SK-N-MC (cell line): ENCODE results near the gene LFNG.

Experiments
- DNase-seq: peaks from one replicate; pipeline ENCODE4 v3.0.0-alpha.2; 2011; ENCODE audit warnings: low read depth, low spot score
- H3K27ac ChIP-seq: fragments of 200-600 bp; sonication (generic); 2 replicates; pipeline ENCODE4 v1.5.1; 2016; ENCODE audit warnings: mixed run types
- H3K36me3 ChIP-seq: fragments of 200-600 bp; sonication (generic); 2 replicates; pipeline ENCODE4 v1.6.1; 2017; ENCODE audit warnings: antibody characterized with exemption, low read length, mixed read lengths; ENCODE audit not compliant: insufficient read depth
- H3K4me3 ChIP-seq: fragments of 200-600 bp; sonication (generic); 2 replicates; pipeline ENCODE4 v1.5.1; 2016
- H3K9ac ChIP-seq: fragments of 200-600 bp; sonication (generic); 2 replicates; pipeline ENCODE4 v1.8.0; 2017; ENCODE audit warnings: mixed run types, mixed read lengths; ENCODE audit not compliant: insufficient read length
- H3K9me3 ChIP-seq: fragments of 200-600 bp; sonication (generic); 2 replicates; pipeline ENCODE4 v1.6.1; 2017; ENCODE audit warnings: low read depth, mild to moderate bottlenecking, antibody characterized with exemption, low read length, moderate library complexity, mixed read lengths
- EZH2 ChIP-seq: fragments of 200-600 bp; sonication (generic); IDR thresholded peaks from one replicate; pipeline ENCODE4 v1.6.1; 2017; ENCODE audit warnings: antibody characterized with exemption
- FOXP2 ChIP-seq: optimal IDR thresholded peaks from 2 replicates; pipeline ENCODE3; 2011; ENCODE audit warnings: mild to moderate bottlenecking, moderate library complexity; ENCODE audit not compliant: insufficient read depth; ENCODE audit errors: extremely low read length, control extremely low read depth
- POLR2AphosphoS5 ChIP-seq: IDR thresholded peaks from 2 replicates; pipeline ENCODE4 v1.6.1; 2012; ENCODE audit warnings: mild to moderate bottlenecking, low read depth, low read length, borderline replicate concordance

The LFNG gene

DNA sequence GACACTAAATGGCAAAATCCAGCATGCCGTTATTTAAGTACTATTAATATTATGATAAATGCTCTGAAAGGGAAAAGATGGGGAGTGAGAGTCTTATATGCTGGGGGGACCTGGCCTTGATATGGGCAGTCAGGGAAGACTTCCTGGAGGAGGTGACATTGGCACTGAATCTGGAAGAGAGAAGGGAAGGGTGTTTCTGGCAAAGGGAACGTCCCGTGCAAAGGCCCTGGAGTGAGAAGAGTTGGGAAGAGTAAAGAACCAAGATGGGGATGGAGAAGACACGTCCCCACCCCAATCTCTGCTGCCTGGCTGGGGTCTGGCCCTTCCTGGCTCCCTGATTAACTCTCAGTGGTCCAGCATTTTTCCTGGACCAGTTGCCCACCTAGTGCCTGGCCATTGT is 38.4 kb upstream of the LFNG start:
- Histone ChIP-seq H3K36me3 (no peaks in the 10 kb centered on the region), H3K9me3 (no peaks in the 10 kb centered on the region), H3K4me3 (no peak overlapping the region), H3K9ac (no peak overlapping the region), H3K27ac (no peak overlapping the region)
- TF ChIP-seq EZH2 (no peak), POLR2AphosphoS5 (no peak), FOXP2 (no peak)
- no peak for DNase-seq

DNA sequence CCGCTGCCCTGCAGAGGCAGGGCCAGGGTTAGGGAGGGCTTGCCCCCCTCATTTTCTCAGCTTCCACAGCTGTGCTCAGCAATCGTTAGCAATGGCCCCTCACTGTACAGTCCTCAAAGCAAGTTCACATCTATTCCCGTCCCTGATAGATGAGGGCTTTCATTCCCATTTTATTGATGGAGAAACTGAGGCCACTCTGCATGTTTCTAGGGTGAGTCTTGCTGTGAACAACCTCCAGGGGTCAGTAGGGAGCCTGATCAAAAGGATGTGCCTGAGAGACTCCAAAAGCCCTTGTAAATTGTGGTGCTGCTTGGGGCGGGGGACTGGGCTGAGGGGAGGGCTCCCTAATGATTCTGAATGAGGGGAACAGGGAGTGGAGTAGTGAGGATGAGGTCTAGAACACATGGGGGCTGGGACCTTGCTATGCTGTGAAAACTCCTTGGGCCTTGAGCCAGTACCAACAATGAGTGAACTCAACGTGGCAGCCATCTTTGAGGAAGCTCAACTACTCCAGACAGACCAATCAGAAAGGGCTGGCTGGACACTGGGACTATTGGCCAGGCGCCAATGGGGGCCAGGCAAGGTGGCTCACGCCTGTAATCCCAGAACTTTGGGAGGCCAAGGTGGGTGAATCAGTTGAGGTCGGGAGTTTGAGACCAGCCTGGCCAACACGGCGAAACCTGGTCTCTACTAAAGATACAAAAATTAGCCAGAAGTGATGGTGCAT is 36.7 kb upstream of the LFNG start:
- Histone ChIP-seq H3K9me3 (no peaks in the 10 kb centered on the region), H3K4me3 (no peak overlapping the region), H3K9ac (no peak overlapping the region), H3K27ac (no peak overlapping the region), H3K36me3 (no peaks in the 10 kb centered on the region)
- no peak for TF ChIP-seq EZH2
- no peak for TF ChIP-seq POLR2AphosphoS5
- no peak for TF ChIP-seq FOXP2
- DNase-seq: no peak

DNA sequence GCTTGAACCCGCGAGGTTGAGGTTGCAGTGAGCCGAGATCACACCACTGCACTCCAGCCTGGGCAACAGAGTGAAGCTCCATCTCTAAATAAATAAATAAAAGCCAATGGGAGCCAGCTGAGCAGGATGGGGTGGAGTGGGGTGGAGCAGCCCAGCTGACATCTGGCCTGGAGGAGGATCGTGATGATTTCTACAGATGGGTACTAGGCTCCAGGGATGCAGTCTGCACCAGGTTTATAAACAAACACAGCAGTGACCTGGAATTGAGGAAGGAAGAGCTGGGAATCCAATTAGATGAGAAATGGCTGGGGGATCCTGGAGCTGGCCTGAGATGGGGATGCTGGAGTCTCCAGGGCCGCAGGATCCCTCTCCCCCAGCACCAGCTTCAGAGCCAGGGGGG is 36.1 kb upstream of the LFNG start:
- H3K4me3 ChIP-seq: no peak overlapping the region
- no peak for DNase-seq
- H3K27ac ChIP-seq: no peak overlapping the region
- H3K9ac ChIP-seq: no peak overlapping the region
- no peaks in the 10 kb centered on the region for H3K36me3 ChIP-seq
- no peak for TF ChIP-seq POLR2AphosphoS5
- no peaks in the 10 kb centered on the region for H3K9me3 ChIP-seq

DNA sequence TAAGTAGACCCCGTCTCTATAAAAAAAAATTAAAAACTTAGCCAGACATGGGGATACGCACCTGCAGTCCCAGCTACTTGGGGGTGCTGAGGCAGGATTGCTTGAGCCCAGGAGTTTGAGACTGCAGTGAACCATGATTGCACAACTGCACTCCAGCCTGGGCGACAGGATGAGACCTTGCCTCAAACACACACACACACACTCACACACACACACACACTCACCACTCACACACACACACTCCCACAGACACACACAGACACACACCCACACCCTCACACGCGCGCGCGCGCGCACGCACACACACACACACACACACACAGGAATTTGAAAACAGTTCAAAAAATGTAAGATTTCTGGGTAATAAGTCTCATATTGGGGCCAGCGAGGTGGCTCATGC is 34.7 kb upstream of the LFNG start:
- H3K27ac ChIP-seq: no peak overlapping the region
- DNase-seq: no peak
- no peak for TF ChIP-seq FOXP2
- TF ChIP-seq POLR2AphosphoS5: no peak
- H3K9ac ChIP-seq: no peak overlapping the region
- no peaks in the 10 kb centered on the region for H3K9me3 ChIP-seq
- no peak overlapping the region for H3K4me3 ChIP-seq
- H3K36me3 ChIP-seq: no peaks in the 10 kb centered on the region

DNA sequence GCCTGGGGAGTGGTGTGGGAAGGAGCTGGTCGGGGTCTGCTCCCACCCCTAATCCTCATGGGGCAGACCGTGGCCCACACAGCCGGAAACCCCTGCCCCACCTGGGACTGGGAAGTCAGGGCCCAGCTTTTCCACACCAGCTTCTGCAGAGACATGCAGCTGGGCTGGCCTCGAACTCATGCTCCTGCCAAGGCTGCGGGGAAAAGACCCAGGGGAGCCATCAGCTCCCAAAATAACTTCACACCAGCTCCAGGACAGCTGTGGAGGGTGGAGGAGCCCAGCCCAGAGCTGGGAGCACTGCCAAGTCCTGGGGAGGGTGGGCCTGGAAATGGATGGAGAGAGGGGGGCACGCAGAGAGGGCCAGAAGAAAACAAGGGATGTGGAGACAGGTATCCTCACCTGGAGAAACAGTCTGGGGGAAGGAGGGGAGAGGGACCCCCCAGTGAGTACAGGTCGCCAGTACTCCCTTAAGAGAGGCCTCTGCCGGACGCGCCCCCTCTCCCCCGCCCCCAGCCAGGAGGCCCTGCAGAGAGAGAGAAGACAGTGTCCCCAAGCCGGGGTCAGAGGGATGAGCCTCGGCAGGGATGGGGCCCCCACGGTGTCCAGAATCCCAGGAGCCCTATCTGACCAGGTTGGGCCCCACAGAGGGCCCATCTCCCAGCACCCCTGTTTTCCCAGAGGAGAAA is 31.8 kb upstream of the LFNG start:
- H3K9ac ChIP-seq: no peak overlapping the region
- H3K4me3 ChIP-seq: no peak overlapping the region
- no peaks in the 10 kb centered on the region for H3K9me3 ChIP-seq
- H3K27ac ChIP-seq: no peak overlapping the region
- no peak for DNase-seq
- H3K36me3 ChIP-seq: no peaks in the 10 kb centered on the region
- no peak for TF ChIP-seq FOXP2
- TF ChIP-seq POLR2AphosphoS5: no peak
- no peak for TF ChIP-seq EZH2

DNA sequence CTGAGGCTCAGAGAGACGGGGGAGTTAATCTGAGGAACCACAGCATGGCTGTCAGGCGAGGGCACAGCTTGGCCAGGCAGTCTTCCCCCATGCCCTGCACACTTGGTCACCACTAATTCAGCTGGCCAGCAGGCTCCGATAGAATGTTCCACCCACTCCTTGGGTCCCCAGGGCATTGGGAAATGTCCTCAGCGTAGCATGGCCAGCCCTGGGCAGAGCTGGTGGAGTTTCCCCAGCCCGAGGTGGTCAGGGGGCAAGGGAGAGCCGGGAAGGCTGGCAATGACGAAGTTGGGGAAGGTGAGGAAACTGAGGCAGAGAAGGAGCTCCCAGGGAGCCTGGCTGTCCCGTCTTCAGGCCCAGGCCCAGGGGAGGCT is 31.3 kb upstream of the LFNG start:
- DNase-seq: no peak
- TF ChIP-seq FOXP2 (no peak), POLR2AphosphoS5 (no peak), EZH2 (no peak)
- H3K27ac ChIP-seq: no peak overlapping the region
- no peak overlapping the region for H3K9ac ChIP-seq
- no peak overlapping the region for H3K4me3 ChIP-seq
- H3K9me3 ChIP-seq: no peaks in the 10 kb centered on the region
- H3K36me3 ChIP-seq: no peaks in the 10 kb centered on the region

DNA sequence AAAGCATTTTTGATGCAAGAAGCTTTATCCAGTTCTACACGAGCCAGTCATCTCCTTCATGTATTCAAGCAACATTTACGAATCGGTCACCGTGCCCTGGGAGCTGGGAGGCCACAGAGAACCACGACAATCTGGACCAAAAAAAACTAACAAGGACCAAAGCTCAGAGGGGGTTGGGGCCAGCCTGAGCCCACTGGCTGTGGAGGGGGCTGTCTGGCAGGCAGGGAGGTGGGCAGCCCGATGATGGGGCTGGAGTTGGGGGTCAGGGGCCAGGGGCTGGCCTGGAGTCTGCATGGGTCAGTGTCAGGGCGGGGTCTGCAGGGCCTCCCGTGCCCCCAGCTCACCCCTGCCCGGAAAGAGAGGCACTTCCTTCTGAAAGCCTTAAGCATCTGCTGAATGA is 30.9 kb upstream of the LFNG start:
- Histone ChIP-seq H3K36me3 (no peaks in the 10 kb centered on the region), H3K9me3 (no peaks in the 10 kb centered on the region), H3K4me3 (no peak overlapping the region), H3K9ac (no peak overlapping the region), H3K27ac (no peak overlapping the region)
- TF ChIP-seq POLR2AphosphoS5 (no peak), FOXP2 (no peak), EZH2 (no peak)
- DNase-seq: no peak

DNA sequence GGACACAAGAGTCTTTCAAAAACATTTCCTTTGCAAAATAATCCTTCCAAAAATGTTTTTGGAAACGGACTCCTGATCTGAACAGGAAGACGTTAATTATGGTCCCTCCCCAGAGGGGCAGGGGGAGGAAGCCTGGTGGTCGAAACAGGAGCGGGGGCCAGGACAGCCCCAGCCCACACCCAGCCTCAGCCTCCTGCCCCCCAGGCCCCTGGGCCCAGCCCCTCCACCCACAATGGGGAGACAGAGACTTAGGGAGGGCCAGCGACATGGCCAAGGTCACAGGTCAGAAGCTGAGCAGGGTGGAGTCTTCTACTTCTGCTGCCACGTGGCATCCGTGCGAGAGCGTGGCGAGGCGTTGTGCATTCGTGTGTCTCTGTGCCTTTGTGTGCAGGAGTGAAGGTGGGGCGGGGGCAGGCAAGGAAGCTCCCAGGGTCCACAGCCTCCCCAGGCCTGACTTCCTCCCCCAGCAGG is 29.4 kb upstream of the LFNG start:
- H3K36me3 ChIP-seq: no peaks in the 10 kb centered on the region
- no peak overlapping the region for H3K9ac ChIP-seq
- H3K4me3 ChIP-seq: no peak overlapping the region
- no peak overlapping the region for H3K27ac ChIP-seq
- DNase-seq: no peak
- H3K9me3 ChIP-seq: no peaks in the 10 kb centered on the region
- TF ChIP-seq EZH2 (no peak), FOXP2 (no peak), POLR2AphosphoS5 (no peak)
